ENCODE measurements around the gene DLGAP1.

DLGAP1 gene

GRCh38 chr18:3798032-3798431 is 657.1 kb downstream of the DLGAP1 start:
- no peak for DNase-seq

- DNase-seq: no peak
Observed at GRCh38 chr18:3796434-3796833, 658.7 kb downstream of the DLGAP1 start.

- no peak for DNase-seq
Observed at GRCh38 chr18:3794537-3795348, 660.4 kb downstream of the DLGAP1 start.

GRCh38 chr18:3793545-3793944 is 661.6 kb downstream of the DLGAP1 start:
- no peak for DNase-seq

- no peak for DNase-seq
Observed at GRCh38 chr18:3793111-3793510, 662.0 kb downstream of the DLGAP1 start.

- no peak for DNase-seq
Observed at GRCh38 chr18:3792711-3793110, 662.4 kb downstream of the DLGAP1 start.

- DNase-seq: no peak
Observed at GRCh38 chr18:3791238-3791637, 663.9 kb downstream of the DLGAP1 start.

GRCh38 chr18:3790703-3791102 is 664.4 kb downstream of the DLGAP1 start:
- DNase-seq: no peak

- DNase-seq: no peak
Observed at GRCh38 chr18:3789525-3789924, 665.6 kb downstream of the DLGAP1 start.

- DNase-seq: no peak
Observed at GRCh38 chr18:3784949-3785348, 670.2 kb downstream of the DLGAP1 start.

- no peak for DNase-seq
Observed at GRCh38 chr18:3782901-3783300, 672.2 kb downstream of the DLGAP1 start.

GRCh38 chr18:3777719-3778118 is 677.4 kb downstream of the DLGAP1 start:
- no peak for DNase-seq

GRCh38 chr18:3777122-3777521 is 678.0 kb downstream of the DLGAP1 start:
- DNase-seq: no peak

GRCh38 chr18:3775996-3776395 is 679.1 kb downstream of the DLGAP1 start:
- no peak for DNase-seq

- no peak for DNase-seq
Observed at GRCh38 chr18:3773303-3773702, 681.8 kb downstream of the DLGAP1 start.

GRCh38 chr18:3771121-3771971 is 683.8 kb downstream of the DLGAP1 start:
- peak; percentile 65 for DNase-seq

- DNase-seq: no peak
Observed at GRCh38 chr18:3761266-3761665, 693.8 kb downstream of the DLGAP1 start.

GRCh38 chr18:3760741-3761140 is 694.4 kb downstream of the DLGAP1 start:
- no peak for DNase-seq

GRCh38 chr18:3759099-3759498 is 696.0 kb downstream of the DLGAP1 start:
- DNase-seq: no peak

GRCh38 chr18:3758531-3758930 is 696.6 kb downstream of the DLGAP1 start:
- DNase-seq: no peak

- no peak for DNase-seq
Observed at GRCh38 chr18:3757361-3757760, 697.7 kb downstream of the DLGAP1 start.

- no peak for DNase-seq
Observed at GRCh38 chr18:3753106-3753505, 702.0 kb downstream of the DLGAP1 start.

- DNase-seq: no peak
Observed at GRCh38 chr18:3748086-3748485, 707.0 kb downstream of the DLGAP1 start.
